DND-41 (cell line): ENCODE data around the gene ABCC4.

Experiments used
- ATAC-seq: fragments of 200-7000 bp; cut with Tn5 transposase; 3 replicates; pipeline ENCODE4 v1.9.1; 2021; ENCODE audit warnings: low read depth; ENCODE audit not compliant: insufficient read depth
- DNase-seq: peaks from one replicate; pipeline ENCODE4 v3.0.0-alpha.2; 2020
- H2AFZ ChIP-seq: 2 replicates; pipeline ENCODE4 v1.6.0; 2012; ENCODE audit warnings: low read depth, low read length
- H3K27ac ChIP-seq: 2 replicates; pipeline ENCODE4 v1.5.1; 2012; ENCODE audit warnings: low read length, inconsistent platforms
- H3K27me3 ChIP-seq: fragments of 200-600 bp; sonication (generic); 2 replicates; pipeline ENCODE4 v1.6.0; 2012; ENCODE audit warnings: low read length, mild to moderate bottlenecking, inconsistent platforms; ENCODE audit not compliant: insufficient read depth, poor library complexity
- H3K36me3 ChIP-seq: 2 replicates; pipeline ENCODE4 v1.5.1; 2012; ENCODE audit warnings: low read length, inconsistent platforms; ENCODE audit not compliant: insufficient read depth
- H3K4me1 ChIP-seq: 2 replicates; pipeline ENCODE4 v1.5.1; 2012; ENCODE audit warnings: mild to moderate bottlenecking, low read length; ENCODE audit not compliant: insufficient read depth
- H3K4me2 ChIP-seq: 2 replicates; pipeline ENCODE4 v1.6.0; 2012; ENCODE audit warnings: mild to moderate bottlenecking, moderate library complexity, low read length, inconsistent platforms; ENCODE audit not compliant: insufficient read depth
- H3K4me3 ChIP-seq, 2 experiments: fragments of 200-600 bp in 1 of 2; shearing (Covaris generic) in 1 of 2; 2 replicates each; pipeline ENCODE4 v1.5.1; 2012 to 2016; ENCODE audit warnings: inconsistent platforms in 2 of 2, low read length in 2 of 2, mild to moderate bottlenecking in 2 of 2, low read depth in 1 of 2, moderate library complexity in 1 of 2
- H3K79me2 ChIP-seq: 2 replicates; pipeline ENCODE4 v1.6.0; 2012; ENCODE audit warnings: low read length, inconsistent platforms; ENCODE audit not compliant: insufficient read depth
- H3K9ac ChIP-seq: 2 replicates; pipeline ENCODE4 v1.6.0; 2012; ENCODE audit warnings: low read depth, mild to moderate bottlenecking, inconsistent platforms, low read length, moderate library complexity
- H3K9me3 ChIP-seq: 2 replicates; pipeline ENCODE4 v1.5.1; 2012; ENCODE audit warnings: low read length, moderate library complexity, mild to moderate bottlenecking, inconsistent platforms; ENCODE audit not compliant: insufficient read depth, severe bottlenecking
- H4K20me1 ChIP-seq: 2 replicates; pipeline ENCODE4 v1.6.0; 2012; ENCODE audit warnings: low read length; ENCODE audit not compliant: insufficient read depth
- CTCF ChIP-seq: IDR thresholded peaks from 2 replicates; pipeline ENCODE4 v1.5.1; 2012; ENCODE audit warnings: borderline replicate concordance, low read length, moderate library complexity, mild to moderate bottlenecking; ENCODE audit not compliant: poor library complexity, severe bottlenecking; ENCODE audit errors: extremely low read depth
- EZH2 ChIP-seq: IDR thresholded peaks from 3 replicates; pipeline ENCODE4 v1.6.1; 2012; ENCODE audit warnings: borderline replicate concordance, low read depth, mild to moderate bottlenecking, moderate library complexity, low read length, inconsistent platforms; ENCODE audit not compliant: severe bottlenecking

Gene ABCC4

GRCh38 chr13:95191821-95192563, 109.3 kb downstream of the ABCC4 start:
- Histone ChIP-seq H2AFZ (no peak overlapping the region), H3K9me3 (no peaks in the 10 kb centered on the region), H3K4me3 (no peak overlapping the region), H3K4me2 (no peak overlapping the region), H3K4me1 (no peaks in the 10 kb centered on the region), H3K27ac (no peak overlapping the region), H4K20me1 (no peaks in the 10 kb centered on the region), H3K9ac (no peak overlapping the region), H3K79me2 (no peaks in the 10 kb centered on the region), H3K27me3 (no peaks in the 10 kb centered on the region), H3K36me3 (no peaks in the 10 kb centered on the region)
- DNase-seq (peak; percentile 56), ATAC-seq (peak; percentile 95)
- TF ChIP-seq CTCF (peak; percentile 82), EZH2 (no peak)

- Histone ChIP-seq H4K20me1 (no peaks in the 10 kb centered on the region), H3K27ac (no peak overlapping the region), H2AFZ (no peak overlapping the region), H3K27me3 (peaks cover 6% of the 10 kb centered on the region), H3K79me2 (no peaks in the 10 kb centered on the region), H3K4me1 (peaks cover 10% of the 10 kb centered on the region), H3K4me2 (no peak overlapping the region), H3K36me3 (no peaks in the 10 kb centered on the region), H3K9ac (no peak overlapping the region), H3K4me3 (no peak overlapping the region), H3K9me3 (no peaks in the 10 kb centered on the region)
- DNase-seq, result no peak
- ATAC-seq, result no peak
- TF ChIP-seq EZH2, result no peak
- no peak for TF ChIP-seq CTCF
Measured at GRCh38 chr13:95188128-95188527, 113.1 kb downstream of the ABCC4 start.

GRCh38 chr13:95185851-95186250, 115.4 kb downstream of the ABCC4 start:
- no peak overlapping the region for H3K9ac ChIP-seq
- ATAC-seq (peak; percentile 82), DNase-seq (peak; percentile 16)
- H3K27me3 ChIP-seq, result peaks cover 6% of the 10 kb centered on the region
- no peaks in the 10 kb centered on the region for H3K36me3 ChIP-seq
- H3K27ac ChIP-seq, result no peak overlapping the region
- H2AFZ ChIP-seq, result 0 out of 2 replicates have a peak overlapping the region, but pooled peaks have one; percentile 25
- H3K4me2 ChIP-seq, result peak overlapping the region; percentile 36
- TF ChIP-seq EZH2 (no peak), CTCF (no peak)
- H3K9me3 ChIP-seq, result no peaks in the 10 kb centered on the region
- H3K4me1 ChIP-seq, result peaks cover 10% of the 10 kb centered on the region
- H3K79me2 ChIP-seq, result no peaks in the 10 kb centered on the region
- H3K4me3 ChIP-seq, result no peak overlapping the region
- no peaks in the 10 kb centered on the region for H4K20me1 ChIP-seq
